ENCODE measurements around the gene SEC14L2. TPM values are rescaled to one million over a fixed set of nuclear protein-coding genes. Genes with fewer than 3 reads are reported as not detected.

The SEC14L2 gene
- total RNA-seq, 1 experiment from 2014 or later = 13.1 TPM

GRCh38 chr22:30373331-30374325, 23.2 kb upstream of the SEC14L2 start:
- in situ Hi-C loops (cut with HindIII; ENCODE audit: low sequenced_read_pairs) = no loop called here
- peak; percentile 58 for DNase-seq (ENCODE audit: low spot score)

DNA sequence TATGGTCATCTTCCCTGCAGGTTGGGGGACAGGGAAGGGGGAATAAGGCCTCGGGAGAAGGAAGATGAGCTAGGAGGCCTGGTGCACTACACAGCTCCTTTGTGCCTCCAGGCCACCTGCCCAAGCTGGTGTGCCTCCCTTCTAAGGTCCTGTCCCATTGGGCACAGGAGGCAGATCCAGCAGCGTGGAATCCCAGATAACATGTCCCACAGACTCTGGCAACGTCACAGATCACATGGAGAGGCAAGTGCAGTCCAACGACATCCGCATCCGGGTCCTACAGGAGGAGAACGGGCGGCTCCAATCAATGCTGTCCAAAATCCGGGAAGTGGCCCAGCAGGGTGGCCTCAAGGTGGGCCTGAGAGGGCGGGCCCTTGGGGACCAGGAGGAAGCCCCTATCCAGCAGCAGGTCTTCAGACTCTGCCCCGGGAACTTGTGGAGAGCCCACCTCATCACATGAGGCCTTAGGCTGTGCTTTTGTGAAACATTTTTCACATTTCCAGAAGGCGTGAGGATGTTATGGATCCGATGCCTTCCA, 21.4 kb upstream of the SEC14L2 start:
- in situ Hi-C loops (cut with HindIII; ENCODE audit: low sequenced_read_pairs) = no loop called here
- DNase-seq (ENCODE audit: low spot score) = no peak

GRCh38 chr22:30380011-30380410, 16.8 kb upstream of the SEC14L2 start:
- DNase-seq (ENCODE audit: low spot score) = no peak
- in situ Hi-C loops (cut with HindIII; ENCODE audit: low sequenced_read_pairs) = no loop called here

- in situ Hi-C loops (cut with HindIII; ENCODE audit: low sequenced_read_pairs) = no loop called here
- no peak for DNase-seq (ENCODE audit: low spot score)
Observed at GRCh38 chr22:30381264-30381663, 15.6 kb upstream of the SEC14L2 start.

DNA sequence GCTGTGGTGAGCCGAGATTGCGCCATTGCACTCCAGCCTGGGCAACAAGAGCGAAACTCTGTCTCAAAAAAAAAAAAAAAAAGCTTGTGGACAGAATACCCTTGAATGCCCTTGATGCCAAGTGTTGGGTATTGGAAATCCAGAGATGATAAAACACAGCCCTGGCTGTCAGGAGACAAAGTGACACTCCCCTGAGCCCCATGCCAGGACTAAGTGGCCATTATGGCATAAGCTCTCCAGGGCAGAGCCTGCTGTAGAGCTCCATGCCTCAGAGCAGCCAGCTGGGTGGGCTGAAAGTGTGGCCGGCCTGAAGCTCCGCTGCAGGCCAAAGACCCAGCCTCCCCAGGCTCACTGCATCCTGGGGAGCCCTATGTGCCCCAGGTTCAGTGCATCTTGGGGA, 14.5 kb upstream of the SEC14L2 start:
- in situ Hi-C loops (cut with HindIII; ENCODE audit: low sequenced_read_pairs) = no loop called here

DNA sequence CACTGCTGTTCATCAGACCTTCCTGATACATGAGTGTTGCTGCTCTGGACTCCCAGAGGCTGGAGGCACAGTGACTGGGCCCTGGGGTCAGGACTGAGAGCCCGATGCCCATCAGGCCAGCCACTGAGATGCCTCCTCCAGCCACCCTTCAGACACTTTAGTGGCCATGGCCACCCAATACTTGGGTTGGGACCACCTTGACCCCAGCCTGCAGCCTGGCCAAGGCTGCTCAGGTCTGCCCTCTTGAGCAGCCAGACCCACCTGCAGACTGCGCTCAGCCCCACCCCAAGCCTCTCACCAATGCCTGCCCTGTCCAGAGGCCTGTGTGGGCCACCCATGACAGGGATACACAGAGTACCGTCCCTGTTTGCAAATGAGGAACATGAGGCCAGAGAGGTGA, 13.8 kb upstream of the SEC14L2 start:
- DNase-seq (ENCODE audit: low spot score) = no peak
- in situ Hi-C loops (cut with HindIII; ENCODE audit: low sequenced_read_pairs) = no loop called here

More for the DNA sequence above, 14.5 kb upstream of the SEC14L2 start:
- DNase-seq (ENCODE audit: low spot score) = no peak

DNA sequence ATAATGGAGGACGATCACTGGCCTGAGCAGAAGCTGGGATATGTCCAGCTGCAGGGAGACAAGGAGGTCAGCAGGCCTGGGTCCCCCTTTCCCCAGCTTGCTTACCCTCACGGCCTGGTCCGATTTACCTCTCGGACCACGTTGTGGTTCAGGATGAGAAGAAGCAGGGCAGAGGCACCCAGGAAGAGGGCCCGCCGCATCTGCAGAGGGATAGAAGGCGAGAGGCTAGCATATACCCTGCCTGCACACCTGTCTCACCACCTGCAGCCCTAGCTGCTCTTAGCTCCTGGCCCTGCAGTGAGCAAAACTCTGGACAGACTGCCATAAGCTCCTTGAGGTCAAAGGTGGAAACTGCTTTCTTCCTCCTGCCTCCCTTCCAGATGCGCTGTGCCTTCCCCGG, 10.9 kb upstream of the SEC14L2 start:
- no peak for DNase-seq (ENCODE audit: low spot score)
- in situ Hi-C loops (cut with HindIII; ENCODE audit: low sequenced_read_pairs) = no loop called here

DNA sequence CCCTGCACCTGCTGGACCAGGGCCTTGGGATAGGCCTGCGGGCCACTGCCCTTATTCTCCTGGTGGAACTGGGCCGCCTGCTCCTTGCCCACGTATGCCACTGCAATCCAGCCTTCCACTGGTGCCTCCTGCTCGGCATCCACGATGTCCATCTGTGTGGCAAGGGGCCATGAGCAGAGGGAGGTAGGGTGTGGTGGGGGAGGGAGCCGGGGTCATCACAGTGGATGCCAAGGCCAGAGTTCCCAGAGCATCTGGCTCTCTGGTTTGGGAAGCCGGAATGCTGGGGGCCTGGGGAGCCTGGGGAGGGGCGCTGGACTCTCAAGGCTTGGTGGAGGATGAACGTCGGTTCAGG, 10.2 kb upstream of the SEC14L2 start:
- DNase-seq (ENCODE audit: low spot score) = peak; percentile 31
- in situ Hi-C loops (cut with HindIII; ENCODE audit: low sequenced_read_pairs) = no loop called here

DNA sequence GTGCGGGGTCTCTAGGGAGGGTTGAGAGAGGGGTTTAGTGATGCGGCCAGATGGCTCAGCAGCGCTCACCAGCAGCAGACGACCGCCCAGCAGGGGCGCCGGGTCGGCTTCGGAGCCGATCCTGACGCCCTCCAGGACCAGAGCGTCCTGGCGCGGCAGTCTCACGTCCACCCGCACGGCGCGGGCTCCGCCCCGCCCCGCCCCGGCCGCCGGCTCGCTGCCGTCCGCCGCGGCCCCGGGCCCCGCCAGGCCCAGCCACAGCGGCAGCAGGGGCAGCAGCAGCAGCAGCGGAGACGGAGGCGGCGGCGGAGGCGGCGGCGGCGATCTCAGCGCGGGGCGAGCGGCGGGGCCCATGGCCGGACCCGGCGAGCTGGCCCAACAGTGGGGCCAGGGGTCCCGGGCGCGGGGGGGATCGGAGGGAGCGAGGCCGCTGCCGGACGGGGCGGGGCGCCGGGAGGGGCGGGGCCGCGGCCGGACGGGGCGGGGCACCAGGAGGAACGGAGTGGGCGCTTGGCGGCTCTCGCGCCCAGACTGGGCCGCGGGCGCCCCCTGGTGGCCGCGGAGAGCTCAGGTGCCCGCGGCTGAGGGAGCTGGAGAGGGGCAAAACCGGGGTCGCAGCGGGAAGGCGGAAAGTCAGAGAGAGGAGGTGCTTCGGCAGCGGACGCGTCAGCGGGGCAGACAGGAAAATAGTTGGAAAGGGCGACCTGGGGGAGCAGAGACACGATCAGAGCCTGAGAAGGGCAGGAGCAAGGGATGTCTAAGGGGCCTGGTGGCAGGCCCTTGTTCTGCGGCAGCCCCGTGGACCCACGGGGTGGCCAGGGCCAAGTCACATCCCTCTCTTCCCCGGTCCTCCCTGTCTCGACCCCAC, 9.6 kb upstream of the SEC14L2 start, which contains the start of gene RNF215:
TSS of gene RNF215 (minus strand) at position 452 of the 868 bp plus-strand sequence. CDS start at position 354, 98 bp downstream.
- in situ Hi-C loops (cut with HindIII; ENCODE audit: low sequenced_read_pairs) = no loop called here
- DNase-seq (ENCODE audit: low spot score) = peak; percentile 85

GRCh38 chr22:30390974-30391691, 5.7 kb upstream of the SEC14L2 start:
- in situ Hi-C loops (cut with HindIII; ENCODE audit: low sequenced_read_pairs) = loop anchor here (5.0 kb wide), 1 partner anchor 104 kb away; the partner anchor contains the start of gene CASTOR1

DNA sequence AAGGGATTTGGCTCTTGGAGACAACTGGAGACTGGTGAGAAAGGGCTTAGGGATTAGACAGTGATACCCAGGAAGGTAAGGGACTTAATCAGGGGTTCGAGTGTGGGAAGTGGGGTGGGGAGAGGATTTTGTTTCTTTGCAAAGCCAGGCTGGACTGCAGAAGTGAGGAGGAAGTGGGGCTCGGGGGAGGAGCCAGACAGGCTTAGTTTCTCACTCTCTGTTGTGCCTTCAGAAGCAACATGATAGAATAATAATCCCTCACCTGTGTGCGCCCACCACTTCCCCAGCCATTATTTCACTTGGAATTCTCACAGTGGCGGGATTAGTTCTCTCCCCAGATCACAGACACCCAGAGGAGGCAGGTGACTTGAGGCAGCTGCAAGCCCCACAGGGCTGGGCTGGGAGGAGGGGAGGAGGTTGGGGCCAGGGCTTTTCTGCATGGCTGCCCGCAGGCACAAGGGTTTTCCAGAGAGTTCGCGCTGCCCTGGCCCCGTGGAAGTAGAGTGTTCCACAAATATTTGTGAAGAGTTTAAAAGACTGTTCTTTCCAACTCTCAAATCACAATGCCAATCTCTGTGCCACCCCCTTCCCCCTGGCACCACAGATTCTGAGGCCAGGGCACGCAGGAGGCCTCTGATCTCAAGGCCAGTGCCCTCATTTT, 4.0 kb upstream of the SEC14L2 start:
- in situ Hi-C loops (cut with HindIII; ENCODE audit: low sequenced_read_pairs) = loop anchor here (5.0 kb wide), 1 partner anchor 105 kb away; the partner anchor contains the start of gene CASTOR1
- DNase-seq (ENCODE audit: low spot score) = no peak

More at GRCh38 chr22:30390974-30391691, 5.7 kb upstream of the SEC14L2 start:
- DNase-seq (ENCODE audit: low spot score) = peak; percentile 71

- in situ Hi-C loops (cut with HindIII; ENCODE audit: low sequenced_read_pairs) = loop anchor here (5.0 kb wide), 1 partner anchor 106 kb away; the partner anchor contains the start of gene CASTOR1
- DNase-seq (ENCODE audit: low spot score) = no peak
Observed at GRCh38 chr22:30393322-30393680, 3.5 kb upstream of the SEC14L2 start.

- in situ Hi-C loops (cut with HindIII; ENCODE audit: low sequenced_read_pairs) = loop anchor here (5.0 kb wide), 1 partner anchor 107 kb away; the partner anchor contains the start of gene CASTOR1
Observed at GRCh38 chr22:30393885-30394284, 2.9 kb upstream of the SEC14L2 start.

DNA sequence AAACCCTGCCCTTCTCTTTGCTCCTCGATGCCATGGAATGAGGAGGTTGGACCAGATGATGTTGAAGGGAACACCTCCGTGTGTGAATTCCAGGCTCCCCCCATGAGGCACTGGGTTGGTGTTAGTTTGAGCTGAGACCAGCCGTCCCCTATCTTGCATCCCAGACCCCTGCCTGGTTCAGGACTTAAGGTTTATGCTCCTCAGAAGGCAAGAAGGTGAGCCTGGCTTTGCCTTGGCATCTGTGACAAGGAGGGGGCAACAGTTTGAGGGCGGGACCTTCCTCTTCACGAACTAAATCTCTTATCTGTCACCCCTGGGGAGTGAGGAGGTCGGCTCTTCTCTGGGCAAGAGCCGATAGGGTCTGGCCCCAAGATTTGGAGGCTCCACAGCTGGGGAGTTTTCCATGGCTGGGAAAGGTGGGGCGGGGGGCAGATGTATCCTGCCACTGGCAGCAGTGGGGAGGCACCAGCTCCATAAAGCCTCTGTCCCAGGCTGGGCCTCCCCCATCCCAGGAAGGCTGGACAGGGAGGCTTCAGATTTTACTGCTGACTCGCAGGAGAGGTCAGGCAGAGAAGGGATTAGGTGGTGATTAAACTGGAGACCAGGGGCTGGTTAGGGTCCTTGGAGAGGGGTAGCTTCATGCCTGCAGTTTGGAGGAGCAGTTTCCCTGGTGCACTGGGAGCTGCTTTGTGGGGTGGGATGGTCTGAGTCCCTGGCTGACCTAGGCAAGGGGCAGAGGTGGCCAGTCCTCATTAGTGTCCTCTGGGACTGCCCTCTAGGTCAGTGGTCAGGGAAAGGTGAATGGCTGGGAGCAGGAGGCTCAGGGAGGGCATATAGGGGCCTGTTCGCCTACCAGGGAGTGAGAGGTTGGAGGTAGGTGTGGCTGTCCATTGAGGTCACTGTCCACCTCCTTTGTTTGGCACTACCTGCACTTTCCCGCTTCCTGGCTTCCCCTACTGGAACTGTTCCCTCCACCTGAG, 1.1 kb downstream of the SEC14L2 start:
- peak; percentile 32 for DNase-seq (ENCODE audit: low spot score)
- in situ Hi-C loops (cut with HindIII; ENCODE audit: low sequenced_read_pairs) = no loop called here

More at GRCh38 chr22:30393885-30394284, 2.9 kb upstream of the SEC14L2 start:
- no peak for DNase-seq (ENCODE audit: low spot score)

GRCh38 chr22:30398685-30399680, 2.2 kb downstream of the SEC14L2 start:
- DNase-seq (ENCODE audit: low spot score) = peak; percentile 12
- in situ Hi-C loops (cut with HindIII; ENCODE audit: low sequenced_read_pairs) = no loop called here

DNA sequence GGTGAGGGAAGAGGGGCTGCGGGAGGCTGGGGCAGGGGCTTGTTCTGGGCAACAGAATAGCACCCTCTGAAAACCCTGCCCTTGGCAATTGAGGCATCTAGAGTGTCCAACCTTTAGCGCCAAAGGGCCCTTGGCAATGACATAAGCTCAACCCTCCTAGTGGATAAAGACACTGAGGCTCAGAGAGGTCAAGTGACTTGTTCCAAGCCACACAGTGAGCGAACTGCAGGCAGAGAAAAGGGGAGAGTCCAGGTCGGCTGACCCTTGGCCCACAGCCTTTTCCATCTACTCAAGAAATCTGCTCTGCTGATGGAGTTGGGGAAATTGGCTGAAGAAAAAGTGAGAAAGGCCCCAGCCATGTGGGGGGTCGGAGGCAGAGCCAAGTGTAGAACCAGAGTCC, 2.9 kb downstream of the SEC14L2 start:
- in situ Hi-C loops (cut with HindIII; ENCODE audit: low sequenced_read_pairs) = no loop called here
- no peak for DNase-seq (ENCODE audit: low spot score)
